GM12864 (cell line): Measurements from ENCODE around the gene DAB1.

Experiments used
- DNase-seq: peaks from one replicate; pipeline ENCODE4 v3.0.0-alpha.2; 2011; ENCODE audit warnings: low read depth
- H3K4me3 ChIP-seq: 2 replicates; pipeline ENCODE4 v1.5.1; 2011; ENCODE audit warnings: mild to moderate bottlenecking, low read depth, low read length, control low read depth
- CTCF ChIP-seq: IDR thresholded peaks from 2 replicates; pipeline ENCODE4 v1.5.1; 2011; ENCODE audit warnings: low read depth, mild to moderate bottlenecking, moderate library complexity, low read length, control low read depth, inconsistent platforms; ENCODE audit errors: missing control alignments

Gene DAB1

DNA sequence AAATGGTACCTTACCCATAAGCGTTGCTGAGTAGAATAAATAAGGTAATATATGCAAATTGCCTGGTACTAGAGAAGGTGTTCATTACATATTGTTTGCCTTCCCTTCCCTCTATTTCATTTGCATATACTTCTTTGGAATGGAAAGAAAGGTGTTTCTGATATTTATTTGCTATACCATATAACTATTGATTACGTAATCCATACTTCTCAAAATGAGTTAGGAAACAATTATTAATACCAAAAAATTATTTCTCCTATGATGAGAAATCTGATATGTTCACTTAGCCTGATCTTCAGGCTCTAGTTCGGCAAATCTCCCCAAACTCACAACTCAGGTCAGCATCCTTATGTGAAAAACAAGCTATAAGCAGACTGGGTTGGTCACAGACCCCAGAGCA, 119.3 kb downstream of the DAB1 start:
- no peak overlapping the region for H3K4me3 ChIP-seq
- no peak for TF ChIP-seq CTCF
- no peak for DNase-seq

DNA sequence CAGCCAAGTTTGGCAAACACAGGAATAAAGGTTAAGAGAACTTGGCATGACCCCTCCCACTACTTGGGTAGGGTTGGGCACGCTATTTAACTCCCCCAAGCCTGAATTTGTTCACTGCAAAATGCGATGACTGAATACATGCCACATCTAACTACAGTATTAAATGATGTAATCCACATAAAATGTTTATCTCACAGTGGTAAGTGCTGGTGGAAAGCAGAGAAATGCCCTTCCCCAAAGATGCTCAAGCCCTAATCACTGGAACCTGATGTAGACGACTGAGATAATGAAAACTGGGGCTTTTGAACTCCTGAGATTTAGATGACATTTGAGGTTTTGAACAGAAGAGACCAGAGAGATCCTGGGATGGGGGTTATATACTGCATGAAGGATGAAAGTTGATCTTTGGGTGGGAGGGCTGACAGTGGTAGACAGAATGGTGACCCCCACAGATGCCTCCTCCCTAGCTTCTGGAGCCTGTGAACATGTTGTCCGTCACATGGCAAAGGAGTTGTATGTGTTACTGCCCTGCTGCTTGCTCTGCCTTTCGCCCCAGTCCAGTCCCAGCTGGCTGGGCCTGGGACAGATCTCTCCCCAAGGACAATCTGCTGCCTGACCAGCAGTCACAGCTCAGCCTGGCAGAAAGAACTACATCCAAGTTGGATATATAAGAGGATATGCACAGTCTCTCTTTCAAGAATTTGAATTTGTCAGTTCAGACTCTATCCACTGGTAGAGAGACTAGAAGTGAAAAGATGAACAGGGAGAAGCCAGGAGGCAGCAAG, 120.9 kb downstream of the DAB1 start:
- no peak for DNase-seq
- no peak for TF ChIP-seq CTCF
- H3K4me3 ChIP-seq: no peak overlapping the region

GRCh38 chr1:57300186-57300585, 123.7 kb downstream of the DAB1 start:
- H3K4me3 ChIP-seq: no peak overlapping the region
- no peak for DNase-seq
- TF ChIP-seq CTCF: no peak

- TF ChIP-seq CTCF: no peak
- DNase-seq: no peak
- H3K4me3 ChIP-seq: no peak overlapping the region
Measured at GRCh38 chr1:57296726-57297250, 127.1 kb downstream of the DAB1 start.

DNA sequence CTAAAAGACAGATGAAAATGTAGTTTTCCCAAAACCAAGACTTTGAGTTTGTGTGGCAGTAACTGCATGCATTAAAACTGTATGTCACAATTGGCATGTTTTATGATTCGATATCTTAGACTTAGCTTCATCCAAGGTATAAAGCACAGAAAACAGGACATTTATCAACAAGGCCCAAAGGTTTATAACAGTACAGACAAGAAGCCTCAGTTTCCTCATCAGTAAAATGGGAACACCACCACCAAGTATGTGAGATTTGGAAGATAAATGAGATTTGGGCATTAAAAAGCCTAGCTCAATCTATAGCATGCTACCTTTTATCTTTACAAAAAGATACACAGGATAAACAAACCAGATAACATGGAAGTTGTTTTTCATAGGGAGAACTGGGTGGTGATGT, 128.5 kb downstream of the DAB1 start:
- H3K4me3 ChIP-seq: no peak overlapping the region
- no peak for TF ChIP-seq CTCF
- no peak for DNase-seq

- no peak overlapping the region for H3K4me3 ChIP-seq
- no peak for TF ChIP-seq CTCF
- DNase-seq: no peak
Measured at GRCh38 chr1:57294177-57294576, 129.7 kb downstream of the DAB1 start.

DNA sequence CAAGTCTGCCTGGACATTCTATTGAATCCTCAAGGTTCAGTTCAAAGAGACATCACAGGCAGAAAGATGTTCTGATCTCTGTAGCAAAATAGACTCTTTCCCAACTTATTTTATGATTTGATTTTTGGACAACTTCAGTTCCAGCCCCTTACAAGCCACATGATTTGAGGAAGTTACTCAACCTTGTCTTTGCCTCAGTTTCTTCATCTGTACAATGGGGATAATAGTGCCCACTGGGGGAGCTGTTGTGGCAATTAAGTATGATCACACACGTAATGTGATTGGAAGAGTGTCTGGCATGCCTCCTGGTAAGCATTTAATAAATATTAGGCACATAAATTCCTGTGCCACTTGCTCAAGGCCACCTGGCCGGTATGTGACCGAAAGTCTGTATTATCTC, 130.6 kb downstream of the DAB1 start:
- no peak overlapping the region for H3K4me3 ChIP-seq
- TF ChIP-seq CTCF: no peak
- DNase-seq: no peak
